ENCODE data around the gene PNCK.

DNA sequence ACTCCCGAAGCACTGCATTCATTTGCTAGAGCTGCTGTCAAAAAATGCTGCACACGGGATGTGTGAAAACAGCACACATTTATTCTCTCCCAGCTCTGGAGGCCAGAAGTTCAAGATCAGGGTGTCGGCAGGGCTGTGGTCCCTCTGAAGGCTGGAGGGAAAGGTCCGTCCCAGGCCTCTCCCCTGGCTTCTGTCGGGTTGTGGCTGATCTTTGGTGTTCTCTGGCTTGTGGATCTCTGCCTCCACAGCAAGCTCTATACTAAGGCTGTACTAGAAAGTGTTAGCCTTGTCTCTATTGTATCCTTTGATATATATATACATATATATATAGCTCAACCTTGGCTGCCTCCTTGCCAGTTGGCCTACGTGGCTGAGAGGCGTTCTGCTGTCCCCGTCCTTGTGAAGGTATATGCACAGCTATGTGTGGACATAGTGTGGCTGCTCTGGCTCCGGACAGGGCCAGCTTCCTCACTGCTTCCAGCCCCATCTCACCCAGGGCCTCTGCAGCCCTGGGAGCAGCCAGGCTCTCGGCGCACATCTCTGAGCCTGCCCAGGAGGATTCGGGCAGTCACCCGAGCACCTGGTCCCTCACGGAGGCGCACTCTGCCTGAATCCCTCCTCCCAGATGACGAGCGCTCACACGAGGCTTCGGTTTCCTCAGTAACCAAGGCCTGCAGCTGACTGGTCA is 41.6 kb downstream of the PNCK start:
- TF ChIP-seq YBX1 (IDR thresholded peaks at IDR 0.05), result no peak
- TF ChIP-seq, protein P1, sequence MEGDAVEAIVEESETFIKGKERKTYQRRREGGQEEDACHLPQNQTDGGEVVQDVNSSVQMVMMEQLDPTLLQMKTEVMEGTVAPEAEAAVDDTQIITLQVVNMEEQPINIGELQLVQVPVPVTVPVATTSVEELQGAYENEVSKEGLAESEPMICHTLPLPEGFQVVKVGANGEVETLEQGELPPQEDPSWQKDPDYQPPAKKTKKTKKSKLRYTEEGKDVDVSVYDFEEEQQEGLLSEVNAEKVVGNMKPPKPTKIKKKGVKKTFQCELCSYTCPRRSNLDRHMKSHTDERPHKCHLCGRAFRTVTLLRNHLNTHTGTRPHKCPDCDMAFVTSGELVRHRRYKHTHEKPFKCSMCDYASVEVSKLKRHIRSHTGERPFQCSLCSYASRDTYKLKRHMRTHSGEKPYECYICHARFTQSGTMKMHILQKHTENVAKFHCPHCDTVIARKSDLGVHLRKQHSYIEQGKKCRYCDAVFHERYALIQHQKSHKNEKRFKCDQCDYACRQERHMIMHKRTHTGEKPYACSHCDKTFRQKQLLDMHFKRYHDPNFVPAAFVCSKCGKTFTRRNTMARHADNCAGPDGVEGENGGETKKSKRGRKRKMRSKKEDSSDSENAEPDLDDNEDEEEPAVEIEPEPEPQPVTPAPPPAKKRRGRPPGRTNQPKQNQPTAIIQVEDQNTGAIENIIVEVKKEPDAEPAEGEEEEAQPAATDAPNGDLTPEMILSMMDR (IDR thresholded peaks at IDR 0.05 in 2 of 3, conservative IDR thresholded peaks at IDR 0.05 in 1 of 3; ENCODE audit: control insufficient read depth in 2 of 3, extremely low read depth in 1 of 3, insufficient read depth in 1 of 3, low read depth in 3 of 3, low read length in 3 of 3), result no peak
- no peak for TF ChIP-seq TAF1 (IDR thresholded peaks at IDR 0.05; ENCODE audit: borderline replicate concordance, low read depth, low read length)
- no peak for TF ChIP-seq POLR2A (IDR thresholded peaks at IDR 0.05; ENCODE audit: low read depth, low read length)
- TF ChIP-seq HCFC1 (IDR thresholded peaks at IDR 0.05; ENCODE audit: low read length), result no peak
- no peak for TF ChIP-seq EP300 (IDR thresholded peaks at IDR 0.05; ENCODE audit: borderline replicate concordance in 1 of 2, control insufficient read depth in 1 of 2, low read depth in 2 of 2, low read length in 2 of 2)
- no peak for TF ChIP-seq SRF (IDR thresholded peaks at IDR 0.05; ENCODE audit: low read depth in 2 of 2, low read length in 2 of 2)
